Epithelial cell of esophagus (primary cell): ENCODE measurements around the gene CNTNAP5.
A peak's percentile ranks its signal among the peaks of the same experiment; 100 is the strongest.

Experiments used
- DNase-seq: peaks from one replicate; pipeline ENCODE4 v3.0.0; 2010; ENCODE audit warnings: low read depth
- H3K4me3 ChIP-seq: 2 replicates; pipeline ENCODE4 v1.5.1; 2011; ENCODE audit warnings: mild to moderate bottlenecking, low read length, control low read depth
- CTCF ChIP-seq: IDR thresholded peaks from 2 replicates; pipeline ENCODE4 v1.5.1; 2011; ENCODE audit warnings: low read depth, mild to moderate bottlenecking, low read length, control low read depth, inconsistent platforms; ENCODE audit not compliant: insufficient read depth; ENCODE audit errors: missing control alignments

CNTNAP5 gene

DNA sequence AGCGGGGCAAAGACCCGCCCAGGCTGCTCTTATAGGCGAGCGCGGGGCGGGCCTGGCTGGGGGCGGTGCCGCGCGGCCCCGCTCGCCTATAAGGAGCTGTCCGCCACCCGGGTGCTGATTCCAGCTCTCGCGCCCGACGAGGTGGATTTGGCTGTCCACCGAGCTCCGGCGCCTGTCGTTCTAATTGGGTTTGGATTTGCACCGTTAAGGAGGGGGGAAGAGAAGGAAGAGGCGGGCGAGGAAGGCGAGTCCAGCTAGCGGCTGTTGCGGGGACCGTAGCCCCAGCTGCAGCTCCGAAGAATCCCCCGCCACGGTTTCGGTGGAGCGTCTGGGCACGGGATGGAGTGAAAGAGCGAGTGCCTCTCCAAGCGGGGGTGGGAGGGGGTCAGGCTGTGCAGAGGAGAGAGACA, at the start of gene CNTNAP5:
TSS of gene CNTNAP5 (plus strand) at position 117 of the 410 bp plus-strand sequence. CDS start 364 bp downstream, outside the sequence.
- peak; percentile 52 for DNase-seq
- TF ChIP-seq CTCF, result no peak

GRCh38 chr2:123976054-123976648, 48.9 kb upstream of the CNTNAP5 start:
- no peak for DNase-seq
- H3K4me3 ChIP-seq, result no peak overlapping the region
- no peak for TF ChIP-seq CTCF

More for the DNA sequence above, at the start of gene CNTNAP5:
- H3K4me3 ChIP-seq, result no peak within 1 kb of the TSS

GRCh38 chr2:123993728-123994323, 31.3 kb upstream of the CNTNAP5 start:
- no peak overlapping the region for H3K4me3 ChIP-seq
- peak; percentile 55 for DNase-seq

DNA sequence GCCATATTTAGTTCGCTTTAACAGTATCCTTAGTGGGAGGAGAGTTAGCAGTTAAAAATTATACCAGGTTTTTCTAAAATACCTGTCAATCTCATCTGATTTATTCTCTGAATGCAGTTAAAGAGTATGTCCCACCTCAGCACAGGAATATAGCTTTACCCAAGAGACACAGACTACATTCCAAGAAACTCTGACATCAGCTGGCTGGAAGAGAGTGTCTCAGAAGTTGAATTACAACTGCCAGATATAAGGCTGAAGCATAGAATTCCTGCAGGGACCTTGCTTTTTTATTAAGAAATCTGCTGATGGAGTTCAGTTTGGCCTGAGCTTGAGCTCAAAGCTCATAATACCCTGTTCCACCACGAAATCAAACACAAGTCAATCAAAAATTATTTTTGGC, 25.4 kb upstream of the CNTNAP5 start:
- no peak for DNase-seq
- no peak for TF ChIP-seq CTCF

More at GRCh38 chr2:123993728-123994323, 31.3 kb upstream of the CNTNAP5 start:
- TF ChIP-seq CTCF, result peak; percentile 60

DNA sequence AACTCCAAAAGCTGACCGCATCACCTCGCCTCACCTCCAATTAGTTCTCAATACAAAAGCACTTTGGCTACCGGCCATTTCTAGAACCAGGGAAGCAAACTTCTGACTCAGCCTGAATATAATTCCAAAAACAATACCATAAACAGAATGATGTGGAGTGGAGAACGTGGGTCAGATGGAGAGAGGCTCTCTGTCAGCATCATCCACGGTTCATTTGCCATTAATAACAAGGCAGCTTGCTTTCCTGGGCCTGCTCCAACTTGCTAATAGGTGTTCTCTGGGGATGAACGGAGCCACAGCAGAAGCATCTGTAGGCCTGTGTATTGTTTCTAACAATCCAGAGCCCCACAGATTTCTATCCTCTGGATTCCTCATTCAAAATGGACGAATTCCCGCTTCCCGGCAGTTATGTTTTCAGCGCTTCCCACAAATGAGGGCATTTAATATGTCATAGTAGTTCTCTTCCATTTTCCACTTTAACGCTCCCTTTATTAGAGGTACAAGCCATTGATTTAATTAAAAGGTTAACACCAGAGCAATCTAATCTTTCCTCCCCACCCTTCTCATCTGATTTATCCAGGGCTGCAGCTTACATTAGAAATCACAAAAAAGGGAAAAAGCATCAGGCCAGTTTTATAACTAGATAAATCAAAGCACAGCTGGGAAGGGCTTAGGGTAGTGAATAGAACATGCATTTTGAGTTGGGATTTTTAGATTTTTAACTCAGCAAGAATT, 23.2 kb upstream of the CNTNAP5 start:
- H3K4me3 ChIP-seq, result no peak overlapping the region
- no peak for TF ChIP-seq CTCF
- DNase-seq, result peak; percentile 19

More for the DNA sequence above, 25.4 kb upstream of the CNTNAP5 start:
- no peak overlapping the region for H3K4me3 ChIP-seq

DNA sequence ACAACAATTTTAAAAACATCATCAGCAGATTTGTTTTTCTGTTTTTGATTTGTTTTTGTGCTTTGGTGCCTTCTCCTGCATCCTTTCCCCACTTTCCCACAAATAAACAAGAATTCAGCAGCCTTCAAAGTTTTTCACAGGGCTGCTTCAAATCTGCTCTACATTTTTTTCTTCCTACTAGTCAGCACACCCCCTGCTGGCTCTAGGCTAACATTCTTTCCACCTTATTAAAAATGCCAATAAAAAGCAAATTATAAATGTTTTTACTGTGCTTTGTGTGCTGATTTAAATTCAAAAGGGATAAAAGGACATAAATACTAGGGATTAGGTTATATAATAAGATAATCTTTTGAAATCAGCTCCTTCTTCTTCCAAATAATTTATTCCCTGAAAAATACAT, 6.2 kb upstream of the CNTNAP5 start:
- no peak overlapping the region for H3K4me3 ChIP-seq
- no peak for DNase-seq

More for the DNA sequence above, 6.2 kb upstream of the CNTNAP5 start:
- TF ChIP-seq CTCF, result peak; percentile 17
